SU-DHL-6 (cell line): ENCODE data around the gene DEPDC5.

ENCODE experiments used
- EZH2phosphoT487 ChIP-seq: fragments of 200-600 bp; sonication (generic), shearing (Covaris generic); conservative IDR thresholded peaks from 2 replicates; pipeline ENCODE4 v1.6.1; 2018; ENCODE audit warnings: mild to moderate bottlenecking, antibody characterized with exemption, low read length, moderate library complexity, mixed read lengths
- TF ChIP-seq, protein P1 (sequence below): fragments of 200-600 bp; sonication (generic); IDR thresholded peaks from one replicate; pipeline ENCODE4 v1.5.1; 2017; ENCODE audit warnings: antibody characterized with exemption, mild to moderate bottlenecking, low read length, moderate library complexity; ENCODE audit not compliant: insufficient read depth, poor library complexity, severe bottlenecking

DNA sequence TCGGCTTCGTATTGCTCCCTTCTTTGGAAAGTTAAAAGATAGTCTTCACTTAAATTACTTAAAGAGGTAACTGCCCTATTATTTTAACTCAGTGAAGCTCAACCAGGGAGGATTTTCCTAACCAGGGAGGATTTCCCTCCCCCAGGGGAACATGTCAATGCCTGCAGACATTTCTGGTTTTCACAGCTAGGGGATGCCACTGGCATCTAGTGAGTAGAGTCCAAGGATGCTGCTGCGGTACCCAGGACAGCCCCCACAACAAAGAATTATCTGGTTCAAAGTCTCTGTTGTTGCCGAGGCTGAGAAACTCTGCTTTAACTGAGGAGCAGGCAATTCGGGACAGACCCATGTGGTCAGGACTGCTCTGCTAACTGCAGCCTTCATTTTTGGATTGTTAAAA, 82.2 kb downstream of the DEPDC5 start:
- TF ChIP-seq, protein P1, sequence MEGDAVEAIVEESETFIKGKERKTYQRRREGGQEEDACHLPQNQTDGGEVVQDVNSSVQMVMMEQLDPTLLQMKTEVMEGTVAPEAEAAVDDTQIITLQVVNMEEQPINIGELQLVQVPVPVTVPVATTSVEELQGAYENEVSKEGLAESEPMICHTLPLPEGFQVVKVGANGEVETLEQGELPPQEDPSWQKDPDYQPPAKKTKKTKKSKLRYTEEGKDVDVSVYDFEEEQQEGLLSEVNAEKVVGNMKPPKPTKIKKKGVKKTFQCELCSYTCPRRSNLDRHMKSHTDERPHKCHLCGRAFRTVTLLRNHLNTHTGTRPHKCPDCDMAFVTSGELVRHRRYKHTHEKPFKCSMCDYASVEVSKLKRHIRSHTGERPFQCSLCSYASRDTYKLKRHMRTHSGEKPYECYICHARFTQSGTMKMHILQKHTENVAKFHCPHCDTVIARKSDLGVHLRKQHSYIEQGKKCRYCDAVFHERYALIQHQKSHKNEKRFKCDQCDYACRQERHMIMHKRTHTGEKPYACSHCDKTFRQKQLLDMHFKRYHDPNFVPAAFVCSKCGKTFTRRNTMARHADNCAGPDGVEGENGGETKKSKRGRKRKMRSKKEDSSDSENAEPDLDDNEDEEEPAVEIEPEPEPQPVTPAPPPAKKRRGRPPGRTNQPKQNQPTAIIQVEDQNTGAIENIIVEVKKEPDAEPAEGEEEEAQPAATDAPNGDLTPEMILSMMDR: no peak
- TF ChIP-seq EZH2phosphoT487: no peak
